ENCODE measurements around the gene ASPM.

ASPM gene

DNA sequence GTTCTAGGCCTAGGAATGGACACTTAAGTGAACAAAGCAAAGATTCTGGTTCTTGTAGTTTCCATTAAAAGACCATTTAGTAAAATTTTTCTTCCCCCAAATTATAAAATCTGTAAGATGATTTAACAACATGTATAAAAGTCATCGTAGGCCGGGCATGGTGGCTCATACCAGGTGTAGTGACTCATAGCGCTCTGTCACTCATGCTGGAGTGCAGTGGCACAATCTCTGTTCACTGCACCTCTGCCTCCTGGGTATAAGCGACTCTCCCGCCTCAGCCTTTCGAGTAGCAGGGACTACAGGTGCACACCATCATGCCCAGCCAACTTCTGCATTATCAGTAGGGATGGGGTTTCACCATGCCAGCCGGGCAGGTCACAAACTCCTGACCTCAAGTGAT, 9.1 kb downstream of the ASPM start:
- no peak overlapping the region for H3K4me3 ChIP-seq (ENCODE audit: control insufficient read depth, low read depth, low read length)
- no peak for DNase-seq (ENCODE audit: low read depth)
- TF ChIP-seq, protein P1, sequence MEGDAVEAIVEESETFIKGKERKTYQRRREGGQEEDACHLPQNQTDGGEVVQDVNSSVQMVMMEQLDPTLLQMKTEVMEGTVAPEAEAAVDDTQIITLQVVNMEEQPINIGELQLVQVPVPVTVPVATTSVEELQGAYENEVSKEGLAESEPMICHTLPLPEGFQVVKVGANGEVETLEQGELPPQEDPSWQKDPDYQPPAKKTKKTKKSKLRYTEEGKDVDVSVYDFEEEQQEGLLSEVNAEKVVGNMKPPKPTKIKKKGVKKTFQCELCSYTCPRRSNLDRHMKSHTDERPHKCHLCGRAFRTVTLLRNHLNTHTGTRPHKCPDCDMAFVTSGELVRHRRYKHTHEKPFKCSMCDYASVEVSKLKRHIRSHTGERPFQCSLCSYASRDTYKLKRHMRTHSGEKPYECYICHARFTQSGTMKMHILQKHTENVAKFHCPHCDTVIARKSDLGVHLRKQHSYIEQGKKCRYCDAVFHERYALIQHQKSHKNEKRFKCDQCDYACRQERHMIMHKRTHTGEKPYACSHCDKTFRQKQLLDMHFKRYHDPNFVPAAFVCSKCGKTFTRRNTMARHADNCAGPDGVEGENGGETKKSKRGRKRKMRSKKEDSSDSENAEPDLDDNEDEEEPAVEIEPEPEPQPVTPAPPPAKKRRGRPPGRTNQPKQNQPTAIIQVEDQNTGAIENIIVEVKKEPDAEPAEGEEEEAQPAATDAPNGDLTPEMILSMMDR (conservative IDR thresholded peaks at IDR 0.05; ENCODE audit: control insufficient read depth, insufficient read depth, low read depth, low read length), result no peak

DNA sequence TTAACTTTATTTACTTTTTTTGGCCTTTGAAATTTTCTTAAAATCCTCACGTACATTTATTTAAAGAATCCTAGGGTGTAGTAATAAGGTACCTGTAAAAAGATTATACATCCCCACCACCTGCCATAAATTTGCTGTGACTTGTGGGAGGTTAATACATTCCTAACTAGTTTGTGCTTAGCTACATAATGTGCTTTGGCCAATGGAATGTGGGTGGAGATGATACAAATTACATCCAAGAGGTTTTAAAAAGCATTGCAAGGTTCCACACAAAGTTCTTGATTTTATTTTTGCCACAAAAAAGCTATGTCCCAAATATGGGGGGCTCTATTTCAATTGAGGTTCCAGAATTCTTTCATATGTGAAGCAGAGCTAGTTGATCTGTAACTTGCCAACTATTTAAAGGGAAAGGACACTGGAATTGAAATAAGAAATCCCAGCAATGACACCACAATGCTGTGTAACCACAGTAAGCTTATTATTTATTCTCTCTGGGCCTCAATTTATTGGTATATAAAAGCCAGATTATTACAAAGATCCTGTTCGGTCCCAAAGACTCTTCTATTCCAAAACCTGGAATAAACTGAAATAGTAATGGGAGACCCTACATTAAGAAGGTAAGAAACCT, 15.7 kb downstream of the ASPM start:
- no peak overlapping the region for H3K4me3 ChIP-seq (ENCODE audit: control insufficient read depth, low read depth, low read length)
- DNase-seq (ENCODE audit: low read depth), result no peak
- TF ChIP-seq, protein P1 (conservative IDR thresholded peaks at IDR 0.05; ENCODE audit: control insufficient read depth, insufficient read depth, low read depth, low read length), result no peak

- no peak for DNase-seq (ENCODE audit: low read depth)
- H3K4me3 ChIP-seq (ENCODE audit: control insufficient read depth, low read depth, low read length), result no peak overlapping the region
- TF ChIP-seq, protein P1 (conservative IDR thresholded peaks at IDR 0.05; ENCODE audit: control insufficient read depth, insufficient read depth, low read depth, low read length), result no peak
Measured at GRCh38 chr1:197129698-197130097, 16.8 kb downstream of the ASPM start.

DNA sequence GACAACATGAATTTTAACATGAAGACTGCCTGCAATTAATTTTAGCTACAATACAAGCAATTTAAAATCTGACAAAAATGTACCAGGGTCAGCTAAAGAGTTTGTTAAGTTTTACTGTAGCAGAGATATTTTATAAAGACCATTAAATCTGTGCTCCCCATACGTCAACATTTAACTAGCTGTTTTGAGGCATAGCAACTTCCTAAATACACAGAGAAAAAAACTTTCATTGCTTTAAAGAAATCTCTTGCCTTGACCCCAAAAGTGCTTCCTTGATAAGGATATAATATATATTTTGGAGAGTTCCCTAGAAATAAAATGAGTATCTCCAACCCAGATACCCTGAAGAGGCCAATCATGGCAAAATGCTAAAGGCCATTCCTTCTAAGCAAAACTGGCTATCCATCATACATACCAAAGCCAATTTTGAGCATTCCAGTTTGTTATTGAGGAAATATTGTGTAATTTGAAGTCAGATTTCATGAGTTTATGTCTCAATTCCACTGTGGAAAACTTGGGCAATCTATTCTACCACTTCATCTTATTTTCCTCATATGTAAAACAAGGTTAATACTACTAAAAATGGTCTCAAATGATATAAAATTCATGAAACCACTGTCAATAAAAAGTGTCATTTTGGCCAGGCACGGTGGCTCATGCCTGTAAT, 19.1 kb downstream of the ASPM start:
- no peak overlapping the region for H3K4me3 ChIP-seq (ENCODE audit: control insufficient read depth, low read depth, low read length)
- TF ChIP-seq, protein P1 (conservative IDR thresholded peaks at IDR 0.05; ENCODE audit: control insufficient read depth, insufficient read depth, low read depth, low read length), result no peak
- DNase-seq (ENCODE audit: low read depth), result peak; percentile 36

- H3K4me3 ChIP-seq (ENCODE audit: control insufficient read depth, low read depth, low read length), result no peak overlapping the region
- DNase-seq (ENCODE audit: low read depth), result no peak
- TF ChIP-seq, protein P1 (conservative IDR thresholded peaks at IDR 0.05; ENCODE audit: control insufficient read depth, insufficient read depth, low read depth, low read length), result no peak
Measured at GRCh38 chr1:197126691-197127090, 19.8 kb downstream of the ASPM start.

- TF ChIP-seq, protein P1 (conservative IDR thresholded peaks at IDR 0.05; ENCODE audit: control insufficient read depth, insufficient read depth, low read depth, low read length), result no peak
- no peak overlapping the region for H3K4me3 ChIP-seq (ENCODE audit: control insufficient read depth, low read depth, low read length)
- DNase-seq (ENCODE audit: low read depth), result no peak
Measured at GRCh38 chr1:197124376-197124775, 22.1 kb downstream of the ASPM start.

Data from fibroblast of mammary gland (primary cell).